Thoracic aorta (tissue), 2 donors: Measurements from ENCODE around the gene TBL1X. TPM values are rescaled to one million over a fixed set of nuclear protein-coding genes. Genes with fewer than 3 reads are reported as not detected.

Source experiments
- ATAC-seq: fragments of 150-250 bp; one replicate; pipeline ENCODE4 v1.8.0; 2017; ENCODE audit warnings: low read depth; ENCODE audit not compliant: insufficient number of reproducible peaks, low FRiP score
- DNase-seq: peaks from one replicate; pipeline ENCODE4 v3.0.0-alpha.2; 2020; ENCODE audit warnings: low spot score
- H3K27ac ChIP-seq, 2 donors: fragments of 200-600 bp; sonication (generic); 1 replicate in 1 of 2; 2 replicates in 1 of 2; pipeline ENCODE4 v1.5.1; 2016; ENCODE audit warnings: mild to moderate bottlenecking in 2 of 2, moderate library complexity in 2 of 2
- H3K27me3 ChIP-seq: fragments of 200-600 bp; sonication (generic); replicated peaks from 2 replicates; pipeline ENCODE4 v1.6.0; 2016; ENCODE audit warnings: mild to moderate bottlenecking; ENCODE audit not compliant: insufficient read depth
- H3K36me3 ChIP-seq: fragments of 200-600 bp; sonication (generic); one replicate; pipeline ENCODE4 v1.5.1; 2016
- H3K4me1 ChIP-seq, 2 donors: fragments of 200-600 bp; sonication (generic); 1 replicate in 1 of 2; 2 replicates in 1 of 2; pipeline versions ENCODE4 v1.5.1 to v1.6.0; 2016; ENCODE audit warnings: low read depth in 2 of 2, mild to moderate bottlenecking in 1 of 2; ENCODE audit not compliant: control insufficient read depth in 1 of 2
- H3K4me3 ChIP-seq: fragments of 200-600 bp; sonication (generic); 2 replicates; pipeline ENCODE4 v1.5.1; 2016; ENCODE audit warnings: mild to moderate bottlenecking
- H3K9me3 ChIP-seq: fragments of 200-600 bp; sonication (generic); 2 replicates; pipeline ENCODE4 v1.5.1; 2016
- total RNA-seq, 2 donors: library from RNA; depleted of rRNA; stranded (reverse); fragments of >200 nt; gene quantifications; one replicate each; pipeline versions ENCODE4 v1.1.0 to v1.2.3, GENCODE V29; 2016
- TF ChIP-seq, protein P1 (sequence below): fragments of 200-600 bp; sonication (generic); IDR thresholded peaks from one replicate; pipeline ENCODE4 v1.5.1; 2019; ENCODE audit warnings: antibody characterized with exemption

TBL1X gene
- total RNA-seq, 2 donors from 2014 or later, result 37.9 to 39.7 TPM

DNA sequence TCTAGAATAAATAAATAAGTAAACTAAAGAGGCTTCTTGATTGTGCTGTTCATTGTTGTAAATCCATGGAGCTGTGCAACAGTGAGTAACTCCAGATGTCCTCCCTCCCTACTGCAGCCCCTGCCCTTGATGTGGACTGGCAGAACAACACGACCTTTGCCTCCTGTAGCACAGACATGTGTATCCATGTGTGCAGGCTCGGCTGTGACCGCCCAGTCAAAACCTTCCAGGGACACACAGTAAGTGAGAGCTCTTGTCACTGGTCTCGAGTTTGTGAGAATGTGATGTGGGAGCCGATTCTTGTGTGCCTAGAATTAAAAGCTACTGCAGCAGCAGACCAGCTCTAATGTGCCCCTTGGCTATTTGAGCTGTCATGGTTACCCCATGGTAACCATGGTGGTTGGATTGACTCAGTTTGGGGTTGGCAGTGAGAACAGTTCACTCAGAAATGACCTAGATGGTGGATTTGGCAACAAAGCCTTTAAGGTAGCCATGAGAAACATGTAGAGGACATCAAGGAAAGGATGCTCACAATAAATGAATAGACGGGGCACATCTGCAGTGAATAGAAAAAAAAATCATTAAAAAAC, 240.1 kb downstream of the TBL1X start:
- peaks cover 12% of the 10 kb centered on the region for H3K36me3 ChIP-seq

DNA sequence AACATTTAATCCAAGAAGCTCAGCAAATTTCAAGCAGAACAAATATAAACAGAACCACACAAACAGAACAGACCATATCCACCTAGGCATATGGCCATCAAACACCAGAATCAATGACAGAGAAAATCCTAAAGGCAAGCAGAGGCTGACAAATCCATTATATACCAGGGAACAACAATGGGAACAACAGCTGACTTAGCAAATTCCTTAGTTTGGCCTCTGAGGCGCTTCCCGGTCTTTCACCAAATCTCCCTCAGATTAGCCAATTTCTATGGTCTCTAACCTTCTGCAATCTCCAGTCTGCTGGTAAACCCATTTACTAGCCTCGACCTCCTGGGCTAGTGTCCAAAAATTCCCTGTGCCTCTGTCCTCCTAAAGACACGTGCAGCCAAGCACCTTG, 241.6 kb downstream of the TBL1X start:
- Histone ChIP-seq H3K27me3 (no peaks in the 10 kb centered on the region), H3K27ac (no peak overlapping the region), H3K4me1 (peaks cover 0 to 4% of the 10 kb centered on the region in 2 donors), H3K9me3 (no peaks in the 10 kb centered on the region), H3K36me3 (peaks cover 12% of the 10 kb centered on the region), H3K4me3 (no peak overlapping the region)
- no peak for ATAC-seq
- TF ChIP-seq, protein P1, sequence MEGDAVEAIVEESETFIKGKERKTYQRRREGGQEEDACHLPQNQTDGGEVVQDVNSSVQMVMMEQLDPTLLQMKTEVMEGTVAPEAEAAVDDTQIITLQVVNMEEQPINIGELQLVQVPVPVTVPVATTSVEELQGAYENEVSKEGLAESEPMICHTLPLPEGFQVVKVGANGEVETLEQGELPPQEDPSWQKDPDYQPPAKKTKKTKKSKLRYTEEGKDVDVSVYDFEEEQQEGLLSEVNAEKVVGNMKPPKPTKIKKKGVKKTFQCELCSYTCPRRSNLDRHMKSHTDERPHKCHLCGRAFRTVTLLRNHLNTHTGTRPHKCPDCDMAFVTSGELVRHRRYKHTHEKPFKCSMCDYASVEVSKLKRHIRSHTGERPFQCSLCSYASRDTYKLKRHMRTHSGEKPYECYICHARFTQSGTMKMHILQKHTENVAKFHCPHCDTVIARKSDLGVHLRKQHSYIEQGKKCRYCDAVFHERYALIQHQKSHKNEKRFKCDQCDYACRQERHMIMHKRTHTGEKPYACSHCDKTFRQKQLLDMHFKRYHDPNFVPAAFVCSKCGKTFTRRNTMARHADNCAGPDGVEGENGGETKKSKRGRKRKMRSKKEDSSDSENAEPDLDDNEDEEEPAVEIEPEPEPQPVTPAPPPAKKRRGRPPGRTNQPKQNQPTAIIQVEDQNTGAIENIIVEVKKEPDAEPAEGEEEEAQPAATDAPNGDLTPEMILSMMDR, result no peak
- no peak for DNase-seq

More for the DNA sequence above, 240.1 kb downstream of the TBL1X start:
- peaks cover 0 to 4% of the 10 kb centered on the region in 2 donors for H3K4me1 ChIP-seq
- ATAC-seq, result no peak
- TF ChIP-seq, protein P1, result no peak
- no peaks in the 10 kb centered on the region for H3K27me3 ChIP-seq
- H3K9me3 ChIP-seq, result no peaks in the 10 kb centered on the region
- no peak overlapping the region for H3K27ac ChIP-seq
- H3K4me3 ChIP-seq, result no peak overlapping the region
- DNase-seq, result no peak

DNA sequence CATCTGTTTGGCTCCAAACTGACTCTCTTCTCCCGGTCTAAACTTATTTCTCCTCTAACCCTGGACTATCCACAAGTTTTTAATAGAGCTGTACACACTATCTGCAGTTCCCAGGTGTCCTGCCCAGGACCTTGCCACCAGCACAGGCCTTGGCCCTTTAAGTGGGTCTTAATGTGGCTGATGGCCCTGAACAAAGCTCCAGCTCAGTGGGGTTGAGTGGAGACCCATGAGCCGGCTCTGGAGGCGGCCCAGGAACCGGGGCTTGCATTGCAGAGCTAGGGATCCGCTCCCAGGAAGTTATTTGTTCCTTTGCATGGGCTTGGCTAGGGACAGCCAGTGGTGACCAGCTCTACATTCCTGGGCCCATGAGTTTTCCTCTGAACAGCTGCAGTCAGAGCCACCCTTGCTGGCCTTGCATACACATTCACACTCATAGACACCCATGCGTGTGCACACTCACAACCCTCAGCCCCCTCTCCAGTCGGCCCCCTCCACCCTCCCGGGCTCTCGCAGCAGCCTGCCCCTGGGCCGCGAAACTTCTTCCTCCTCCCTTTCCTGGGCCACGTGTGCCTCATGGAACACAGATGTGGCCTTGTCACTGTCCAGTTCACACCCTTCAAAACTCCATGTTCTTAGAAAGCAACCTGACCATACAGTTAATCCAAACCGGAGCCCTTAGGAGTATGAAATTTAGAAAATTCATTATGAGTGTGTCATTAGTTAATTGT, 242.6 kb downstream of the TBL1X start:
- no peak overlapping the region for H3K4me3 ChIP-seq
- H3K4me1 ChIP-seq, result peaks cover 0 to 4% of the 10 kb centered on the region in 2 donors
- H3K27ac ChIP-seq, result peak overlapping the region in 1 of 2 donors; percentile 44
- no peaks in the 10 kb centered on the region for H3K9me3 ChIP-seq
- H3K36me3 ChIP-seq, result peaks cover 21% of the 10 kb centered on the region
- no peak for ATAC-seq
- TF ChIP-seq, protein P1, result no peak
- DNase-seq, result no peak
- H3K27me3 ChIP-seq, result no peaks in the 10 kb centered on the region

DNA sequence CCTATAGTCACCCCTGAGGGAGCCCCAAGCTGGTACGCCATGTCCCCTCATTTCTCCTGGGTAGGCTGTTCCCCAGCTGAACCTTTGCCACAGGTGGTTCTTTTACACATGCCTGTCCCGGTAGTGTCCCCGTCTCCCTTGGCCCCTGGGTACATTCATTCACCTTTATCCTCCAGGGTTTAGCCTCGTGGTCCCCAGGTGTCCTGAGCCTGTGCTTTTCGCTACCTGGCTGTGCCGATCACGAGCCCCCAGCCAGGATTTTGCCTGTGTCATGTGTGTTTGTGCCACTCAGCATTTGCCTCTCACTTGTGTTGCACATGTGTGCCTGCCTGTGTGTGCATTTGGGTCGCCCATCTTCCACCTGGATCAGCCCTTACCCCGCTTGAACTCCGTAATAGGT, 243.2 kb downstream of the TBL1X start:
- DNase-seq (no peak), ATAC-seq (no peak)
- Histone ChIP-seq H3K36me3 (peaks cover 21% of the 10 kb centered on the region), H3K27ac (no peak overlapping the region), H3K9me3 (no peaks in the 10 kb centered on the region), H3K4me3 (no peak overlapping the region), H3K4me1 (peaks cover 0 to 4% of the 10 kb centered on the region in 2 donors), H3K27me3 (no peaks in the 10 kb centered on the region)
- TF ChIP-seq, protein P1, result no peak

DNA sequence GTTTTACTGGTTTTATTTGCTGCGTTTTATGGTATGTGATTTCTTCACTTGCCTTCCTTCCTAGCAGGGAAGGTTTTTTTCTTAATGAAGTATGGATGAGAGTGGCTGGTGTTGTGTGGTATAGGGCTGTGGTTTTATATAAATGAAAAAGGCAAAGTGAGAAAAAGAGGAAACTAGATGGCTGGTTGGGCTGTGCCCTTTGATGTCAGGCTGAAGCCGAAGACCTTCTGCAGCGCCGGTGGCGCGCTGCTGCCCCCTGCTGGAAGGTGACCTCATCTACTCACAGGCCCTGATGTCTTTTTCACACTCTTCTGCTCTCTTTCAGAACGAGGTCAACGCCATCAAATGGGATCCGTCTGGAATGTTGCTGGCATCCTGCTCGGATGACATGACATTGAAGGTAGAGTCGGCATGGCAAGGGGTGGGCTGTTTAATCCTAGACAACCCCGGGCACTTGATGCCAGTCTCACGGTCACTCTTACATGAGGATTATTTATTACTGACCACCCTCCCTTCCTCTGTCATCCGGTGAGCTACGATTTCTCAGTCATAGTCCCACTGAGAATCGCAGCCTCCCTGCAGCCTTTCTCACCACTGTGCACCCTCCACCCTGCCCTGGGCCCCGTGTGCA, 244.2 kb downstream of the TBL1X start:
- TF ChIP-seq, protein P1, result peak; percentile 70
- DNase-seq (peak; percentile 7), ATAC-seq (no peak)
- peaks cover 0 to 4% of the 10 kb centered on the region in 2 donors for H3K4me1 ChIP-seq
- H3K36me3 ChIP-seq, result peaks cover 21% of the 10 kb centered on the region
- no peaks in the 10 kb centered on the region for H3K9me3 ChIP-seq
- no peak overlapping the region for H3K4me3 ChIP-seq
- H3K27me3 ChIP-seq, result no peaks in the 10 kb centered on the region
- no peak overlapping the region for H3K27ac ChIP-seq
